Gastroesophageal sphincter (tissue), 3 donors: Measurements from ENCODE around the gene AGTRAP.

Source experiments
- CTCF ChIP-seq, 4 experiments: fragments of 200-600 bp in 2 of 4; fragments of 450-650 bp in 2 of 4; sonication (generic) in 1 of 4; IDR thresholded peaks; one replicate each; pipeline ENCODE4 v1.5.1; 2017 to 2019; ENCODE audit warnings: antibody characterized with exemption in 4 of 4, mild to moderate bottlenecking in 2 of 4, moderate library complexity in 2 of 4
- POLR2A ChIP-seq, 2 donors: fragments of 450-650 bp; IDR thresholded peaks; one replicate each; pipeline ENCODE4 v1.6.1; 2017; ENCODE audit warnings: antibody characterized with exemption in 2 of 2, mild to moderate bottlenecking in 2 of 2, moderate library complexity in 1 of 2

GRCh38 chr1:11749996-11750395, 14.1 kb downstream of the AGTRAP start:
- TF ChIP-seq CTCF (IDR thresholded peaks at IDR 0.05) (no peak), POLR2A (IDR thresholded peaks at IDR 0.05) (no peak)
